GM10266 (cell line): ENCODE measurements around the gene OVCH1.
A peak's percentile ranks its signal among the peaks of the same experiment; 100 is the strongest.
"Not testable (repeated sequence)": the region's sequence is repeated elsewhere in the genome, so short reads cannot be mapped to it uniquely, and the experiment has no call there.

ENCODE experiments used
- DNase-seq: peaks from one replicate; pipeline ENCODE4 v3.0.0; 2012; ENCODE audit errors: extremely low spot score
- CTCF ChIP-seq: IDR thresholded peaks from 2 replicates; pipeline ENCODE4 v1.5.1; 2012; ENCODE audit warnings: mild to moderate bottlenecking, low read depth; ENCODE audit not compliant: control insufficient read depth, insufficient read depth; ENCODE audit errors: missing control alignments

Gene OVCH1

GRCh38 chr12:29396774-29397173, 100.7 kb downstream of the OVCH1 start:
- no peak for TF ChIP-seq CTCF

GRCh38 chr12:29395356-29395755, 102.1 kb downstream of the OVCH1 start:
- no peak for TF ChIP-seq CTCF
- no peak for DNase-seq

More at GRCh38 chr12:29396774-29397173, 100.7 kb downstream of the OVCH1 start:
- DNase-seq, result no peak

GRCh38 chr12:29390419-29390818, 107.1 kb downstream of the OVCH1 start:
- DNase-seq, result not testable (repeated sequence)

GRCh38 chr12:29389295-29389919, 108.1 kb downstream of the OVCH1 start:
- no peak for DNase-seq
- TF ChIP-seq CTCF, result no peak

GRCh38 chr12:29386084-29386680, 111.3 kb downstream of the OVCH1 start:
- not testable (repeated sequence) for DNase-seq

- not testable (repeated sequence) for DNase-seq
Observed at GRCh38 chr12:29385194-29385593, 112.3 kb downstream of the OVCH1 start.

GRCh38 chr12:29382251-29382650, 115.2 kb downstream of the OVCH1 start:
- no peak for DNase-seq
- TF ChIP-seq CTCF, result no peak

GRCh38 chr12:29380536-29381523, 116.7 kb downstream of the OVCH1 start, which contains the start of gene ERGIC2:
Gene ERGIC2, minus strand, starts transcription at chr12:29381172. Its CDS starts 9,539 bp downstream, at chr12:29371633.
- DNase-seq, result peak; percentile 93
- no peak for TF ChIP-seq CTCF
